HepG2 (cell line): ENCODE results near the gene STRADB. TPM values are rescaled to one million over a fixed set of nuclear protein-coding genes. Genes with fewer than 3 reads are reported as not detected.

Experiments
- CBFB ChIP-seq: sonication (generic); formaldehyde crosslinking; IDR thresholded peaks from 2 replicates; pipeline ENCODE4 v1.4.0; 2020; ENCODE audit warnings: missing genetic modification reagents
- CERS6 ChIP-seq: sonication (generic); formaldehyde crosslinking; IDR thresholded peaks from 2 replicates; pipeline ENCODE4 v1.5.0; 2020; ENCODE audit warnings: missing genetic modification reagents
- CREM ChIP-seq, 2 experiments: sonication (generic) in 1 of 2; formaldehyde crosslinking in 1 of 2; IDR thresholded peaks; 2 replicates each; pipeline versions ENCODE4 v1.4.0 to v1.6.1; 2016 to 2020; ENCODE audit warnings: antibody characterized with exemption in 1 of 2, mild to moderate bottlenecking in 1 of 2, missing genetic modification reagents in 1 of 2
- ESRRA ChIP-seq: sonication (generic); formaldehyde crosslinking; IDR thresholded peaks from 2 replicates; pipeline ENCODE4 v1.5.1; 2020; ENCODE audit warnings: mild to moderate bottlenecking, low read depth, missing genetic modification reagents
- FOXO4 ChIP-seq: sonication (generic); formaldehyde crosslinking; conservative IDR thresholded peaks from 2 replicates; pipeline ENCODE4 v1.8.1; 2023; ENCODE audit warnings: missing genetic modification reagents
- HNRNPLL ChIP-seq: fragments of 200-400 bp; formaldehyde crosslinking; IDR thresholded peaks from 2 replicates; pipeline ENCODE4 v1.6.1; 2017; ENCODE audit warnings: mild to moderate bottlenecking, low read depth, low read length; ENCODE audit not compliant: poor library complexity, severe bottlenecking
- MED1 ChIP-seq: sonication (generic); formaldehyde crosslinking; IDR thresholded peaks from 2 replicates; pipeline ENCODE4 v1.4.0; 2020; ENCODE audit warnings: missing genetic modification reagents
- NR2F6 ChIP-seq, 2 experiments: IDR thresholded peaks; 2 replicates each; pipeline ENCODE4 v1.6.1; 2016; ENCODE audit warnings: antibody characterized with exemption in 1 of 2, mild to moderate bottlenecking in 1 of 2
- PHF5A ChIP-seq: IDR thresholded peaks from one replicate; pipeline ENCODE4 v1.6.1; 2018; ENCODE audit warnings: low read depth, missing genetic modification reagents; ENCODE audit not compliant: unreplicated experiment
- PPARG ChIP-seq: conservative IDR thresholded peaks from 2 replicates; pipeline ENCODE4 v1.6.1; 2016; ENCODE audit warnings: missing biosample characterization, missing genetic modification reagents
- RFX1 ChIP-seq: fragments of 450-650 bp; IDR thresholded peaks from 2 replicates; pipeline ENCODE4 v1.6.1; 2017
- TEAD3 ChIP-seq: optimal IDR thresholded peaks from 2 replicates; pipeline ENCODE3; 2016; ENCODE audit warnings: borderline replicate concordance
- THAP11 ChIP-seq: IDR thresholded peaks from 2 replicates; pipeline ENCODE4 v1.6.1; 2016; ENCODE audit warnings: missing biosample characterization, missing genetic modification reagents
- TSC22D2 ChIP-seq: sonication (generic); formaldehyde crosslinking; IDR thresholded peaks from 2 replicates; pipeline ENCODE4 v1.5.1; 2020; ENCODE audit warnings: missing genetic modification reagents, mild to moderate bottlenecking, borderline replicate concordance
- USF2 ChIP-seq, 2 experiments: sonication (generic) in 1 of 2; formaldehyde crosslinking in 1 of 2; IDR thresholded peaks; 2 replicates each; pipeline versions ENCODE4 v1.5.1 to v1.6.1; 2011 to 2020; ENCODE audit warnings: borderline replicate concordance in 1 of 2, low read depth in 1 of 2, low read length in 1 of 2, mild to moderate bottlenecking in 1 of 2, missing genetic modification reagents in 1 of 2, moderate library complexity in 1 of 2
- ZNF138 ChIP-seq: sonication (generic); formaldehyde crosslinking; IDR thresholded peaks from 2 replicates; pipeline ENCODE4 v1.5.0; 2020; ENCODE audit warnings: mild to moderate bottlenecking, low read depth, missing genetic modification reagents
- ZNF260 ChIP-seq: sonication (generic); formaldehyde crosslinking; IDR thresholded peaks from 2 replicates; pipeline ENCODE4 v1.4.0; 2020; ENCODE audit warnings: missing genetic modification reagents, low read depth, mild to moderate bottlenecking, borderline replicate concordance
- ZNF275 ChIP-seq: sonication (generic); formaldehyde crosslinking; IDR thresholded peaks from 2 replicates; pipeline ENCODE4 v1.8.0; 2022; ENCODE audit warnings: missing genetic modification reagents, mild to moderate bottlenecking, inconsistent platforms, borderline replicate concordance
- ZNF329 ChIP-seq: sonication (generic); formaldehyde crosslinking; IDR thresholded peaks from 2 replicates; pipeline ENCODE4 v1.9.0; 2021; ENCODE audit warnings: low read depth, mild to moderate bottlenecking, missing genetic modification reagents
- ZNF484 ChIP-seq: sonication (generic); formaldehyde crosslinking; IDR thresholded peaks from 2 replicates; pipeline ENCODE4 v1.5.1; 2020; ENCODE audit warnings: mild to moderate bottlenecking, low read depth, missing genetic modification reagents, borderline replicate concordance
- ZNF615 ChIP-seq: sonication (generic); formaldehyde crosslinking; IDR thresholded peaks from 2 replicates; pipeline ENCODE4 v1.5.0; 2020; ENCODE audit warnings: mild to moderate bottlenecking, missing genetic modification reagents, borderline replicate concordance
- polyA plus RNA-seq, 8 experiments: library from polyadenylated mRNA; depleted of rRNA in 3 of 8; stranded (reverse) in 7 of 8; unstranded in 1 of 8; fragments of >200 nt; fragmentation: Illumina TruSeq in 4 of 8; extraction: Trizol in 4 of 8; gene quantifications; 2 replicates each; pipeline versions ENCODE4 v1.2.1 to v1.2.3, GENCODE V29; 2011 to 2016; ENCODE audit warnings: low read depth in 4 of 8, missing spikeins in 1 of 8, mixed read lengths in 1 of 8; ENCODE audit not compliant: insufficient read depth in 1 of 8
- total RNA-seq, 5 experiments: library from RNA; depleted of rRNA; stranded (reverse); fragments of >200 nt; fragmentation: Illumina TruSeq; extraction: Trizol; gene quantifications; 2 replicates each; pipeline ENCODE4 v1.2.3, GENCODE V29; 2016; ENCODE audit warnings: low read depth in 1 of 5

The STRADB gene
- total and polyA plus RNA-seq, 2 of the 13 experiments (the other 11 are each of a cell fraction or from before 2014, with no cell fraction given) = 34.1 to 66.6 TPM

GRCh38 chr2:201433394-201433995 lies 18.0 kb upstream of the STRADB start (continued):
- no peak for TF ChIP-seq ZNF275
- TF ChIP-seq FOXO4 (CRISPR knock-in tag) = no peak
- TF ChIP-seq ZNF329 (CRISPR knock-in tag) = no peak
- no peak for TF ChIP-seq HNRNPLL
- TF ChIP-seq ZNF138 (CRISPR knock-in tag) = no peak
- TF ChIP-seq MED1 (CRISPR knock-in tag) = peak; percentile 53
- TF ChIP-seq PHF5A (CRISPR knock-in tag) = no peak
- TF ChIP-seq ZNF615 (CRISPR knock-in tag) = 0 out of 2 replicates have a peak, but pooled peaks have one; percentile 48
- TF ChIP-seq THAP11 = no peak
- peak; percentile 93 for TF ChIP-seq NR2F6 (IDR thresholded peaks at IDR 0.05)
- peak; percentile 95 for TF ChIP-seq NR2F6 (CRISPR knock-in tag; IDR thresholded peaks at IDR 0.05)
- TF ChIP-seq TEAD3 = peak; percentile 89
- peak; percentile 39; the same call in 1 of the 2 replicates for TF ChIP-seq CREM (IDR thresholded peaks at IDR 0.05)
- TF ChIP-seq CREM (CRISPR knock-in tag; IDR thresholded peaks at IDR 0.05) = no peak
- TF ChIP-seq RFX1 = no peak
- no peak for TF ChIP-seq ZNF484 (CRISPR knock-in tag)
- TF ChIP-seq ZNF260 (CRISPR knock-in tag) = no peak
- peak; percentile 75 for TF ChIP-seq ESRRA
- TF ChIP-seq USF2 (IDR thresholded peaks at IDR 0.05; ENCODE audit: low read depth, low read length) = no peak
- no peak for TF ChIP-seq USF2 (CRISPR knock-in tag; IDR thresholded peaks at IDR 0.05; ENCODE audit: borderline replicate concordance)
- TF ChIP-seq CERS6 (CRISPR knock-in tag) = no peak
- peak; percentile 92 for TF ChIP-seq CBFB
- no peak for TF ChIP-seq TSC22D2
- peak; percentile 79 for TF ChIP-seq PPARG (CRISPR knock-in tag)
